Endothelial cell of umbilical vein (primary cell): ENCODE results near the gene CSGALNACT2. TPM values are rescaled to one million over a fixed set of nuclear protein-coding genes. Genes with fewer than 3 reads are reported as not detected.

Source experiments
- BruUV-seq: library from RNA; stranded (reverse); fragments of 400-500 nt; replicated peaks from 2 replicates; lab custom pipeline; 2021; lab: Mats Ljungman, UMichigan
- CTCF ChIA-PET: fragments of 300-600, 350-600 bp; sonication (Branson Sonifier 250); formaldehyde crosslinking; loops from one replicate; lab custom pipeline; 2021; ENCODE audit warnings: antibody characterized with exemption, inconsistent platforms; lab: Charles Lee
- POLR2A ChIA-PET: fragments of 300-600, 350-600 bp; sonication (Branson Sonifier 250); formaldehyde crosslinking; loops from one replicate; lab custom pipeline; 2021; ENCODE audit warnings: antibody characterized with exemption, inconsistent platforms; lab: Charles Lee
- DNase-seq: peaks from one replicate; pipeline ENCODE4 v3.0.0-alpha.2; 2011; ENCODE audit warnings: low read depth, low spot score
- FAIRE-seq: peaks from 2 replicates; lab custom pipeline; 2011; peaks lifted over from hg19 to GRCh38; lab: Jason Lieb, UNC
- H2AFZ ChIP-seq: 2 replicates; pipeline ENCODE4 v1.6.0; 2012; ENCODE audit warnings: low read depth, low read length, control low read depth, inconsistent platforms
- H3K27ac ChIP-seq: 2 replicates; pipeline ENCODE4 v1.5.1; 2011; ENCODE audit warnings: low read depth, mild to moderate bottlenecking, control low read depth, low read length, moderate library complexity; ENCODE audit not compliant: insufficient read depth
- H3K27me3 ChIP-seq, 2 experiments: 2 replicates each; pipeline versions ENCODE4 v1.6.0 to v1.6.1; 2011; ENCODE audit warnings: low read length in 2 of 2, mixed read lengths in 1 of 2; ENCODE audit not compliant: control insufficient read depth in 2 of 2, insufficient read depth in 2 of 2
- H3K36me3 ChIP-seq, 2 experiments: 2 replicates in 1 of 2; 3 replicates in 1 of 2; pipeline ENCODE4 v1.5.1; 2011; ENCODE audit warnings: low read length in 2 of 2, mild to moderate bottlenecking in 1 of 2, moderate library complexity in 1 of 2; ENCODE audit not compliant: control insufficient read depth in 2 of 2, insufficient read depth in 2 of 2; ENCODE audit errors: extremely low read depth in 1 of 2
- H3K4me1 ChIP-seq: 3 replicates; pipeline ENCODE4 v1.5.1; 2011; ENCODE audit warnings: mild to moderate bottlenecking, low read length; ENCODE audit not compliant: control insufficient read depth, insufficient read depth; ENCODE audit errors: extremely low read depth
- H3K4me2 ChIP-seq: 2 replicates; pipeline ENCODE4 v1.6.1; 2011; ENCODE audit warnings: low read length, control low read depth, mixed read lengths; ENCODE audit not compliant: insufficient read depth
- H3K4me3 ChIP-seq, 3 experiments: fragments of 200-600 bp in 1 of 3; sonication (generic), shearing (Covaris generic) in 1 of 3; replicated peaks in 1 of 3; 2 replicates each; pipeline ENCODE4 v1.5.1; 2011 to 2016; ENCODE audit warnings: control low read depth in 3 of 3, low read length in 3 of 3, mild to moderate bottlenecking in 2 of 3, inconsistent platforms in 1 of 3, low read depth in 1 of 3, moderate library complexity in 1 of 3; ENCODE audit not compliant: insufficient read depth in 1 of 3
- H3K79me2 ChIP-seq: 2 replicates; pipeline ENCODE4 v1.6.0; 2012; ENCODE audit warnings: low read length, inconsistent platforms; ENCODE audit not compliant: control insufficient read depth, insufficient read depth
- H3K9ac ChIP-seq: replicated peaks from 2 replicates; pipeline ENCODE3; 2011; ENCODE audit warnings: low read length, control low read depth; ENCODE audit not compliant: insufficient read depth; ENCODE audit errors: extremely low read depth
- H3K9me1 ChIP-seq: replicated peaks from 3 replicates; pipeline ENCODE4 v1.6.0; 2011; ENCODE audit warnings: mild to moderate bottlenecking, low read length; ENCODE audit not compliant: control insufficient read depth, insufficient read depth; ENCODE audit errors: extremely low read depth
- H3K9me3 ChIP-seq: replicated peaks from 2 replicates; pipeline ENCODE4 v1.5.1; 2012; ENCODE audit warnings: low read length, inconsistent platforms; ENCODE audit not compliant: control insufficient read depth, insufficient read depth
- H4K20me1 ChIP-seq: replicated peaks from 2 replicates; pipeline ENCODE3; 2011; ENCODE audit warnings: mild to moderate bottlenecking, low read length; ENCODE audit not compliant: control insufficient read depth, insufficient read depth; ENCODE audit errors: extremely low read depth
- EZH2 ChIP-seq: IDR thresholded peaks from 2 replicates; pipeline ENCODE4 v1.6.1; 2012; ENCODE audit warnings: borderline replicate concordance, low read depth, mild to moderate bottlenecking, moderate library complexity, low read length, inconsistent platforms; ENCODE audit not compliant: severe bottlenecking
- FOS ChIP-seq: IDR thresholded peaks from 2 replicates; pipeline ENCODE4 v1.6.1; 2011; ENCODE audit warnings: mild to moderate bottlenecking, low read length, moderate library complexity, borderline replicate concordance; ENCODE audit not compliant: insufficient read depth
- GATA2 ChIP-seq: IDR thresholded peaks from 2 replicates; pipeline ENCODE4 v1.7.0; 2011; ENCODE audit warnings: low read depth, mild to moderate bottlenecking, moderate library complexity, mixed read lengths, low read length; ENCODE audit not compliant: insufficient read length, insufficient read depth
- JUN ChIP-seq: IDR thresholded peaks from 2 replicates; pipeline ENCODE4 v1.6.1; 2011; ENCODE audit warnings: borderline replicate concordance, low read depth; ENCODE audit not compliant: insufficient read length, insufficient read depth
- MYC ChIP-seq: IDR thresholded peaks from one replicate; pipeline ENCODE4 v1.6.1; 2011; ENCODE audit warnings: mild to moderate bottlenecking, low read depth, low read length
- POLR2A ChIP-seq: IDR thresholded peaks from 2 replicates; pipeline ENCODE4 v1.6.1; 2012; ENCODE audit warnings: low read depth, mild to moderate bottlenecking, control low read depth, low read length
- POLR2AphosphoS5 ChIP-seq: IDR thresholded peaks from 2 replicates; pipeline ENCODE4 v1.6.1; 2012; ENCODE audit warnings: low read depth, mild to moderate bottlenecking, control low read depth, low read length, moderate library complexity; ENCODE audit not compliant: insufficient read depth
- dilution Hi-C: fragments of 300-500 bp; cut with MboI; formaldehyde crosslinking; loops from one replicate; pipeline ENCODE4 v1.15.0; 2019; ENCODE audit warnings: low sequenced_read_pairs; ENCODE audit not compliant: extremely low pct_ligation_motif_present
- intact Hi-C: fragments of 100-400 bp; cut with micrococcal nuclease; formaldehyde crosslinking; loops from one replicate; pipeline ENCODE4 v1.10.0; 2022
- polyA plus RNA-seq, 4 experiments: library from polyadenylated mRNA; depleted of rRNA in 3 of 4; stranded (reverse) in 3 of 4; unstranded in 1 of 4; fragments of >200 nt; gene quantifications; 2 replicates each; pipeline versions ENCODE4 v1.2.1 to v1.2.3, GENCODE V29; 2011 to 2012; ENCODE audit warnings: missing spikeins in 1 of 4
- total RNA-seq: library from RNA; stranded (reverse); gene quantifications from 2 replicates; pipeline ENCODE4 v1.2.3, GENCODE V29; 2021
- TF ChIP-seq, protein P1 (sequence below): IDR thresholded peaks from 2 replicates; pipeline ENCODE4 v1.6.1; 2011; ENCODE audit not compliant: insufficient read depth, insufficient read length
- TF ChIP-seq, protein P2 (sequence below), 2 donors: IDR thresholded peaks; 1 replicate in 1 of 2; 2 replicates in 1 of 2; pipeline ENCODE4 v1.5.1; 2011; ENCODE audit warnings: low read length in 2 of 2, mild to moderate bottlenecking in 2 of 2, moderate library complexity in 2 of 2, control low read depth in 1 of 2, inconsistent platforms in 1 of 2, low read depth in 1 of 2; ENCODE audit not compliant: insufficient read depth in 1 of 2; ENCODE audit errors: extremely low read depth in 1 of 2

Gene CSGALNACT2
- total and polyA plus RNA-seq, 2 donors (not counting 3 experiments of a cell fraction or from before 2014, with no cell fraction given) = 9.7 to 17.7 TPM

DNA sequence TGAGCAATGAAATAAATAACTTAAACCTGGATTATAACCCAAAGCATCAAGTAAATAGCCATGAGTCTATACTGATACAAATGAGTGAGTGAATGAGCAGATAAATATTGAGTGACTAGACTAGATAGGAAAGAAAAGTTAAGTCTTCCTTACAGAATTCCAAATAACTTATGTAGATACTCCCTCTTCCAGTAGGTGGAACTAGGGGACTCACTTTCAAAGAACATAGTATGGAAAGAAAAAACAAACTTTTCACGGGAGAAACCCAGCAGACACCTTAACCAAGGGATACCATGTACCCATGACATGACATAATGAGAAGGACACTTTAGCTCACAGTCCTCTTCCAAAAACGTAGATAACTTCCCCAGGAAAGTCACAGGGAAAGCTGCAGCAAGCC, 32.2 kb downstream of the CSGALNACT2 start:
- ChIA-PET CTCF (interaction anchor here (1.6 to 2.1 kb wide), 3 partner anchors 9 to 32 kb away, joined by 5 to 10 read pairs (median 7); no protein-coding TSS in a partner anchor), POLR2A (no interaction called here)
- no peak overlapping the region for H3K9ac ChIP-seq
- H3K79me2 ChIP-seq = no peaks in the 10 kb centered on the region
- no peaks in the 10 kb centered on the region for H3K27me3 ChIP-seq
- TF ChIP-seq, protein P1, sequence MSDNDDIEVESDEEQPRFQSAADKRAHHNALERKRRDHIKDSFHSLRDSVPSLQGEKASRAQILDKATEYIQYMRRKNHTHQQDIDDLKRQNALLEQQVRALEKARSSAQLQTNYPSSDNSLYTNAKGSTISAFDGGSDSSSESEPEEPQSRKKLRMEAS = no peak
- TF ChIP-seq GATA2 = no peak
- TF ChIP-seq JUN = no peak
- no peak for TF ChIP-seq FOS
- no peak for TF ChIP-seq MYC
- TF ChIP-seq, protein P2, sequence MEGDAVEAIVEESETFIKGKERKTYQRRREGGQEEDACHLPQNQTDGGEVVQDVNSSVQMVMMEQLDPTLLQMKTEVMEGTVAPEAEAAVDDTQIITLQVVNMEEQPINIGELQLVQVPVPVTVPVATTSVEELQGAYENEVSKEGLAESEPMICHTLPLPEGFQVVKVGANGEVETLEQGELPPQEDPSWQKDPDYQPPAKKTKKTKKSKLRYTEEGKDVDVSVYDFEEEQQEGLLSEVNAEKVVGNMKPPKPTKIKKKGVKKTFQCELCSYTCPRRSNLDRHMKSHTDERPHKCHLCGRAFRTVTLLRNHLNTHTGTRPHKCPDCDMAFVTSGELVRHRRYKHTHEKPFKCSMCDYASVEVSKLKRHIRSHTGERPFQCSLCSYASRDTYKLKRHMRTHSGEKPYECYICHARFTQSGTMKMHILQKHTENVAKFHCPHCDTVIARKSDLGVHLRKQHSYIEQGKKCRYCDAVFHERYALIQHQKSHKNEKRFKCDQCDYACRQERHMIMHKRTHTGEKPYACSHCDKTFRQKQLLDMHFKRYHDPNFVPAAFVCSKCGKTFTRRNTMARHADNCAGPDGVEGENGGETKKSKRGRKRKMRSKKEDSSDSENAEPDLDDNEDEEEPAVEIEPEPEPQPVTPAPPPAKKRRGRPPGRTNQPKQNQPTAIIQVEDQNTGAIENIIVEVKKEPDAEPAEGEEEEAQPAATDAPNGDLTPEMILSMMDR (IDR thresholded peaks at IDR 0.05; ENCODE audit: extremely low read depth in 1 of 2, insufficient read depth in 1 of 2, low read depth in 1 of 2, low read length in 2 of 2) = no peak
- no peak for TF ChIP-seq POLR2AphosphoS5
- TF ChIP-seq POLR2A = no peak
- TF ChIP-seq EZH2 = no peak
- BruUV-seq = no TSS peak
- peaks cover 8% of the 10 kb centered on the region for H3K4me1 ChIP-seq
- no peaks in the 10 kb centered on the region for H4K20me1 ChIP-seq
- H3K9me3 ChIP-seq = no peaks in the 10 kb centered on the region
- dilution Hi-C loops = no loop called here
- H2AFZ ChIP-seq = no peak overlapping the region
- H3K27ac ChIP-seq = no peak overlapping the region
- intact Hi-C loops = no loop called here
- H3K9me1 ChIP-seq = no peaks in the 10 kb centered on the region
- FAIRE-seq (no peak), DNase-seq (no peak)
- no peak overlapping the region for H3K4me2 ChIP-seq
- H3K4me3 ChIP-seq = no peak overlapping the region
- H3K36me3 ChIP-seq = peaks cover 0 to 1% of the 10 kb centered on the region in 2 experiments
